SKM-1 (cell line): ENCODE results near the gene PRELID1.

Experiments
- DNase-seq: peaks from one replicate; lab custom pipeline; 2025; ENCODE audit not compliant: unreplicated experiment; lab: John Stamatoyannopoulos, UW

The PRELID1 gene

DNA sequence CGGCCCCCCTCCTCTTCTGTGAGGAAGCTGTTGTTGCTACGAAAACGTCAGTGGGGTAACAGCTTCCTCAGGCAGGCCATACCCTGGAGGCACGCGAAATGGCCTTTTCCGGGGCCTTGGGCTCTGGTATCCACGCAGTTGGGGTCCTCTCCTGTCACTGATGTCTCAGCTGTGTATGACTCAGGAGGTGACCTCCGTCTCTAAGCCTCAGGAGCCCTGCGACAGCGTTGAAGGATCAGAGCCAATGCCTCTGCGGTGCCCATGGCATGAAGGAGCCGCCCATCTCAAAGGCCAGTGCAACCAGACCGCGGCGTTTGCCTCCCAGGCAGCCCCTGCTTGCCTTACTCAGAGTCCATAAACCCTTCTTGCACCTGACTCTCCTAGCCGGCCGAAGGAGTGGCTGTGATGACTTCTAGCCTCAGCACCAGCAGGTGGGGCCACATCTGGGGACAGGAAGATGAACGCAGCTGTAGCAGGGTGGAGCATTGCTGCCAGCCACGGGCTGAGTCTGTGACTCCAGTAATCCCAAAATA is 9.1 kb downstream of the PRELID1 start:
- DNase-seq: no peak

GRCh38 chr5:177313561-177314259 is 10.1 kb downstream of the PRELID1 start:
- no peak for DNase-seq

- DNase-seq: no peak
These were observed 11.1 kb downstream of the PRELID1 start for GRCh38 chr5:177314376-177315342.

- DNase-seq: no peak
These were observed 11.8 kb downstream of the PRELID1 start for GRCh38 chr5:177315411-177315810.

DNA sequence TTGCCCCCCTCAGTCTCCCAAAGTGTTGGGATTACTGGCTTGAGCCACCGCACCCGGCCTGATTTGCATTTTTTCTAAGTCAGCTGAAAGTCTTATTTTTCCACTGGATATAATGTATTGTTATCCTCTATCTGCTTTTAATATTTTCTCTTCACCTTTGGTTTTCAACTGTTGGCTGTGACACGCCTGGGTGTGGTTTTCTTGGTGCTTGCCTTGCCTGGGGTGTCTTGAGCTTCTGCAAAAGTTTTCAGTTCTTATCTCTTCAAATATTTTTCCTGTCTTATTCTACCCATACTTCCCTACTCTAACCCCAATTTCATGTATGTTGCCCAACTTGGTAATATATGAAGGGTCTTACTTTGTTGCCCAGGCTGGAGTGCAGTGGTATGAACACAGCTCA is 12.4 kb downstream of the PRELID1 start:
- no peak for DNase-seq

DNA sequence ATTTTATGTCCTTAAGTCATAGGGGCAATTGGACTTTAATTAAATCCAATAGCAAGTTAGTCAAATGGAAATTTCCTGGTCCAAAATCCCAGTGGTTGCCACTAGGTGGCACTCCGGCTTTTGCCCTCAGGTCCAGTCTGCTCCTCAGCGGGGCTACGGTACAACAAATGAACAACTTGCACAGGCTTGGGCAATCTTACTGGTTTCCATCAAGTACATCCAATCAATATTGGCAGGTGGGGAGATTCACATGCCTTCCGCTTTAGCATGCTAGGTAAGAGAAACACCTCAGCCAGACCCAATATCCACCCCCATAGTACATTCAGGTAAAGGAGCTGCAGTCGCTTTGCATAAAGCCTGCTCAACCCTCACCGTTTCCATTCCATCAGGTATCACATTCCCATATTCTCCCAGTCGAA is 14.4 kb downstream of the PRELID1 start:
- DNase-seq: peak; percentile 62

DNA sequence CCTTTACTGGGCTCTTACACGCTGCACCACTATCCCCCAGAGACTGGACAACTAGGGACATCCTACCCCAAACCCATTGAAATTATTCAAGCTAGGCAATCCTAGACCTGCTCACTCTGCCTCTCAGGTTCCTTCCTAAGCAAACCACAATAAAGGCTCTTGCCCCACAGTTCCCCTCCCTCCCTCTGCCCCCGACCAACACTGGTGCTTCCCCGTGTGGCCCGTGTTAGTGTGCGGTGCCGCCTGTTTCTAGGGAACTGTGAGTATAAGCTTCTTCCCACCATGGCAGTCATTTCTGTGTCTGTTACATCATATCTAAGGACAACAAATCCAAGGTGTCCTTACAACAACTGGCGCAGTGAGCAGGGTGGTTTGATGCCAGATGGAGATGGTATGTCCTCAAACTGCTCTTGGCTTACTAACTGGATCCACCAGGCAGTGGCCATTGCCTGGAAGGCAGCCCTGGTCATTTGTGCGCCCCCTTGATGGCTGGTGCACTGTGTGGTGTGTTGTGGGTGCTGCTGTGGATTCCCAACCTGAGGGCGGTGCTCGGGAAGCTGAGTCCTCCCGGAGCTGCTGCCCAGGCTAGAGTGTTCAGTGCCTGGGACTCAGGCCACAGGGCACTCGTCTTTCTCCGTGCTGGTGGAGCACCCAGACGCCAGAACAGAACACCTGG is 16.5 kb downstream of the PRELID1 start:
- DNase-seq: no peak

- peak; percentile 64 for DNase-seq
These were observed 17.3 kb downstream of the PRELID1 start for GRCh38 chr5:177320879-177321278.

DNA sequence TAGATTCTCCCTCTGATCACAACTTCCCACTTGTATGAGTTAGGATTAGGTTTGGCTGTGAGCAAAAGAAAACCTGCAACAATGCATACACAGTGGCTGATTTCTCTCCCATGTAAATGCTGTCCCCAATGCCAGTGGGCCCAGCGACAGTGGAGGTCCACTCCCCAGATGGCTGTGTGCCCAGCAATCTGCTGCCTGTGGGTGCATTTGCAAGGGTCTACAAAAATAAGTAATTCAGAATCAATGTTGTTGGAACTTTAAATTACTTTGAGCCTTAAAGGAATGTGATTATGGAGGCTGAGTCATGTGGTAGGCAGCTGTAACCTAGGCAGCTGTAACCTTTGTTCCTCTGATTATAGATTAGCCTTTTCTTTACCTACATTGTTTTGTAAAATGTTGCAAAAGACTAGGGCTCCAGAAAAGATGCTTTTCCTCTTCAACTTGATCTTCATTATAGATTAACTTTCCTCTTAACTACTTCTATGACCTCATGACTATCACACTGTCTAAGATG is 22.3 kb downstream of the PRELID1 start:
- no peak for DNase-seq

DNA sequence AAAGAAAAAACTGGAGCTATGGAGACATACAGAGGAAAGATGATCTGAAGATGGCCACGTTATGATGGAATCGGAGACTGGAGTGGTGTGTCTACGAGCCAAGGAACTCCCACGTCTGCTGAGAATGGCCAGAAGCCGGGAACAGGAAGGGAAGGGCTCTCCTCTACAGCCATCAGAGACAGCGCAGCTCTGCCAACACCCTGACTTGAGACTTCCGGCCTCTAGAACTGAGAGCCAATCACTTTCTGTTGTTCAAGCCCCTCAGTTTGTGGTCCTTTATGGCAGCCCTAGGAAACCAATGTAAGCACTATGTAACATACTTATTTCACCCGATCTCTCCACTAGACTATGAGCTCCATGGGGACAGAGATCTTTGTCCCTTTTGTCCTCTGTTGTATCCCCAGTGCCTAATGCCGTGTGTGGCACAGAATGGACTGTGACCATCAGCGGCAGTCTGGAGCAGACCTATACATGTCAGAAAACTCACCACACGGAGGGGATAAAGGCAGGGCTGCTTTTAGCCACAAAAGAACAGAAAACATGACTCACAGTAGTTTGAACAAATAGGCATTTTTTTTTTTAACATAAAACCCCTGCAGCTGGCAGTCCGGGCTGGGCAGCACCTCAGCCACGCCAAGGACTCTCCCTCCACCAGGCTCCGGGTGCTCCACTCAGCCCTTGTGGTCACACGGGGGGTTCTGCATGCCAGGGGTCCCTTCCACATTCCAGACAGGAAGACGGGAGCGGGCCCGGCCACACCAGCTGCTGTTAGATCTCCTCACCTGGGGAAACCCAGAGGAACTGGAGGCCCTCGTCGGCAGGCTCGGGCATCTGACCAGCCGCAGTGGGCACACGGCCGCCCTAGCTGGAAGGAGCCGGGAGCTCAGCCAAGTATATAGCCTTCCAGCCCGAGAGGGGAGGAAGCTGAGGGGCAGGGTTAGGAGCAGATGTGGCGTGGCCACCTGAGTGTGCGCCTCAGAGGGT is 24.2 kb downstream of the PRELID1 start:
- no peak for DNase-seq

GRCh38 chr5:177328545-177329231 is 25.1 kb downstream of the PRELID1 start:
- no peak for DNase-seq

GRCh38 chr5:177329883-177330282 is 26.3 kb downstream of the PRELID1 start:
- DNase-seq: no peak

GRCh38 chr5:177330991-177331842 is 27.6 kb downstream of the PRELID1 start:
- no peak for DNase-seq

DNA sequence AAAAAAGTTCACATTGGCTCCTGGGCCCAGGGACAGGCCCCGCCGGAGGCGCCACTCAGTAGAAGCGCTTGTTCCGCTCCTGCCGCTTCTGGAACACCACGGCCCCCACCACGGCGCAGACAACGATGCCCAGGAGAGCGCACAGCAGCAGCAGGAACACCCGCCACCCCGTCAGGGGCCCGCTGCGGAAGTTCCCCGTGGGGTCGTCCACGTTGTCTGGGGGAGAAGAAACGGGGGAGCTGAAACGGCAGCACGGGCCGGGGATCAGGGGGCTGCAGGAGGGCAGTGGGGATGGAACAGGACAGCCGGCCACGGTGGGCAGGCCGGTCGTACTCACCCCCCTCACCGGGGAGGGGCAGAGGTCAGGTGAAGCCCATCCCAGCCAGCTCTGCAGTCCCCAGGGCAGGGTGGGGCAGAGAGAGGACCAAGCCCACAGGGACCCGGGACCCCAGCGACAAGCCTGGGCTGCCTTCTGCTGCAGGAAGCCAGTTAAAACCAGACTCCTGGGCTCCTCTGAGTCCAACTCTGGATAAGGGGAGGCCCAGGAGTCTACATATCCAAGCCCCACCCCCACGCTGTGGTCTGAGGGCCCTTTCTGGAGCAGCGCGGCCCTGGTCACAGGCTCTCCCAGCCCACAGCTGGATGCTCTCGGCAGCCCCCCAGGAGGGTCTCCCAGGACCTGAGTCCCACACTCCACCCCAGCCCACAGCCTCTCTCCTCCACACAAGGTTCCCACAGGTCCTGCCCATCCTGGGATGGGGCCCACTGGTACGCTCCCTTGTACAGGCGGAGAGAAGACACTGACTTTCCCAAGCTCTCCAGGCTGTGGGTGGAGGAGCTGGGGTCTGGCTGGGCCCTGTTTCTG is 28.7 kb downstream of the PRELID1 start:
- DNase-seq: no peak

GRCh38 chr5:177332896-177333260 is 29.3 kb downstream of the PRELID1 start:
- DNase-seq: no peak

DNA sequence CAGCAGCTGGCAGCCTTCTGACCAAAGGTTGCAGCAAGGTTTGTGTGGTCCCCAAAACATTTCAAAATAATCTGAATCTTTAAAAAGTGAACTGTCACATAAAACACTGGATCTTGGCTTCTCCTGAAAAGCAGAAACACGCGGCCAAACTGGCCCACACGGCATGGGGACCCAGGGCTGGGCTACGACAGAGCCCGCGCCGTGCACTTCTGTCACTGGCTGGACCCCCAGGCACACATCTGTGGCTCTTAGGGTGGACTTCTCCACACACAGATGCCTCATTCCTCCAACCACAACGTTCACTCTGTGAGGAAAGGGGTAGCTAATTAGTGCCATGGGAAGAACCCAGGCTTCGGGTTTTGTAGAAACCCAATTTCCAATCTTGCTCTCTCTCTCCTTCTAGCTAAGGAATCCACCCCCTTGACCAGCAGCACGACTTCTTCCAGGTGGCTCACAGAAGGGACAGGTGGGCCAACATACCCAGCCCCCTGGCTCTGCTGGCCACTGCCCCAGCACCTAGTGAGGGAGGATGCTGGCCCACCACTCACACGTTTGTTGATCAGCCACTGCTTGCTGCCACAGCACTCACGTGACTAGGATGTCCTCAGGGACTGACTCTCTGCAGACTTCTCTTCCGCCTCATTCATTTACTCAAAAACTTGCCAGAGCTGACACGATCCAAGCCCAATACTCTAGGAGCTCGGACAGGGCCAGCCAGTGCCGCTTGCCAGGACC is 30.0 kb downstream of the PRELID1 start:
- no peak for DNase-seq

- no peak for DNase-seq
These were observed 30.6 kb downstream of the PRELID1 start for GRCh38 chr5:177334155-177334551.
